Mesodermal cell (in vitro differentiated cells): ENCODE measurements around the gene OR5B3.
A peak's percentile ranks its signal among the peaks of the same experiment; 100 is the strongest.

Source experiments
- H3K27ac ChIP-seq: 2 replicates; pipeline ENCODE4 v1.7.0; 2013; ENCODE audit warnings: mild to moderate bottlenecking, low read depth, low read length, moderate library complexity; ENCODE audit not compliant: severe bottlenecking
- H3K36me3 ChIP-seq: 2 replicates; pipeline ENCODE4 v1.7.1; 2013; ENCODE audit warnings: mild to moderate bottlenecking, low read length, moderate library complexity; ENCODE audit not compliant: control insufficient read depth, insufficient read depth
- H3K4me1 ChIP-seq: one replicate; pipeline ENCODE4 v1.7.1; 2013; ENCODE audit warnings: mild to moderate bottlenecking, low read length; ENCODE audit not compliant: insufficient read depth, control insufficient read depth, poor library complexity, severe bottlenecking
- H3K4me3 ChIP-seq: 2 replicates; pipeline ENCODE4 v1.7.0; 2013; ENCODE audit warnings: low read length, control low read depth, mild to moderate bottlenecking; ENCODE audit not compliant: insufficient read depth, poor library complexity, severe bottlenecking; ENCODE audit errors: extremely low read depth
- H3K9me3 ChIP-seq: 2 replicates; pipeline ENCODE4 v1.7.1; 2013; ENCODE audit warnings: mild to moderate bottlenecking, low read length, moderate library complexity; ENCODE audit not compliant: control insufficient read depth
- WGBS, 2 experiments: methylation state at CpG; one replicate each; pipeline ENCODE4 v1.1.5; 2013; ENCODE audit warnings: missing lambda C conversion rate in 2 of 2; ENCODE audit not compliant: insufficient coverage in 2 of 2; 5-methylcytosine and 5-hydroxymethylcytosine counted together

The OR5B3 gene

GRCh38 chr11:58395581-58395980 is 11.1 kb downstream of the OR5B3 start:
- Histone ChIP-seq H3K9me3 (peaks cover 12% of the 10 kb centered on the region), H3K4me1 (peaks cover 14% of the 10 kb centered on the region), H3K4me3 (no peak overlapping the region), H3K27ac (no peak overlapping the region), H3K36me3 (no peaks in the 10 kb centered on the region)
- WGBS, 2 experiments: no CpG with 5 or more reads among the region's 2 CpGs

- Histone ChIP-seq H3K27ac (peak overlapping the region; percentile 52), H3K4me3 (no peak overlapping the region), H3K4me1 (peaks cover 14% of the 10 kb centered on the region), H3K36me3 (no peaks in the 10 kb centered on the region), H3K9me3 (peaks cover 12% of the 10 kb centered on the region)
Measured at GRCh38 chr11:58394195-58394594, 12.5 kb downstream of the OR5B3 start.

- H3K9me3 ChIP-seq: peaks cover 12% of the 10 kb centered on the region
- H3K4me3 ChIP-seq: no peak overlapping the region
- no peaks in the 10 kb centered on the region for H3K36me3 ChIP-seq
- WGBS, 2 experiments: 60% methylated on average over 1 of the region's 1 CpG; no CpG with 5 or more reads in 1 of the 2 experiments
- H3K4me1 ChIP-seq: peaks cover 14% of the 10 kb centered on the region
- H3K27ac ChIP-seq: no peak overlapping the region
Measured at GRCh38 chr11:58392746-58393145, 13.9 kb downstream of the OR5B3 start.

GRCh38 chr11:58391879-58392278 is 14.8 kb downstream of the OR5B3 start:
- H3K4me3 ChIP-seq: no peak overlapping the region
- peaks cover 12% of the 10 kb centered on the region for H3K9me3 ChIP-seq
- H3K27ac ChIP-seq: no peak overlapping the region
- peaks cover 14% of the 10 kb centered on the region for H3K4me1 ChIP-seq
- no CpG with 5 or more reads among the region's 1 CpG for WGBS, 2 experiments
- H3K36me3 ChIP-seq: no peaks in the 10 kb centered on the region

- H3K9me3 ChIP-seq: peaks cover 7% of the 10 kb centered on the region
- H3K36me3 ChIP-seq: no peaks in the 10 kb centered on the region
- no peak overlapping the region for H3K27ac ChIP-seq
- whole genome bisulfite sequencing, 2 experiments: 87 to 90% methylated on average over 9 to 15 of the region's 18 CpGs
- peaks cover 14% of the 10 kb centered on the region for H3K4me1 ChIP-seq
- no peak overlapping the region for H3K4me3 ChIP-seq
Measured at GRCh38 chr11:58390551-58391063, 16.1 kb downstream of the OR5B3 start.

GRCh38 chr11:58358969-58359368 is 47.7 kb downstream of the OR5B3 start, which contains the start of gene OR5B17:
TSS of gene OR5B17 (minus strand) at chr11:58359069. CDS start at chr11:58359069, 0 bp downstream.
- no peaks in the 10 kb centered on the region for H3K4me1 ChIP-seq
- WGBS, 2 experiments: no CpG with 5 or more reads among the region's 1 CpG
- H3K36me3 ChIP-seq: no peaks in the 10 kb centered on the region
- H3K9me3 ChIP-seq: no peaks in the 10 kb centered on the region
- no peak within 1 kb of the TSS for H3K4me3 ChIP-seq
- no peak within 1 kb of the TSS for H3K27ac ChIP-seq

- Histone ChIP-seq H3K27ac (no peak overlapping the region), H3K4me1 (no peaks in the 10 kb centered on the region), H3K36me3 (no peaks in the 10 kb centered on the region), H3K4me3 (no peak overlapping the region), H3K9me3 (no peaks in the 10 kb centered on the region)
- WGBS, 2 experiments: 72% methylated on average over 2 of the region's 3 CpGs; no CpG with 5 or more reads in 1 of the 2 experiments
Measured at GRCh38 chr11:58354727-58355126, 51.9 kb downstream of the OR5B3 start.
